LNCaP clone FGC (cell line): ENCODE measurements around the gene KRT86.

Experiments
- DNase-seq: peaks from one replicate; pipeline ENCODE4 v3.0.0-alpha.2; 2011; ENCODE audit warnings: low read depth
- H3K4me3 ChIP-seq: 2 replicates; pipeline ENCODE4 v1.5.1; 2011; ENCODE audit warnings: mild to moderate bottlenecking, low read depth, low read length, control low read depth
- TF ChIP-seq, protein P1 (sequence below): IDR thresholded peaks from 2 replicates; pipeline ENCODE4 v1.5.1; 2012; ENCODE audit warnings: mild to moderate bottlenecking; ENCODE audit not compliant: control insufficient read depth, insufficient read depth; ENCODE audit errors: extremely low read depth

KRT86 gene

DNA sequence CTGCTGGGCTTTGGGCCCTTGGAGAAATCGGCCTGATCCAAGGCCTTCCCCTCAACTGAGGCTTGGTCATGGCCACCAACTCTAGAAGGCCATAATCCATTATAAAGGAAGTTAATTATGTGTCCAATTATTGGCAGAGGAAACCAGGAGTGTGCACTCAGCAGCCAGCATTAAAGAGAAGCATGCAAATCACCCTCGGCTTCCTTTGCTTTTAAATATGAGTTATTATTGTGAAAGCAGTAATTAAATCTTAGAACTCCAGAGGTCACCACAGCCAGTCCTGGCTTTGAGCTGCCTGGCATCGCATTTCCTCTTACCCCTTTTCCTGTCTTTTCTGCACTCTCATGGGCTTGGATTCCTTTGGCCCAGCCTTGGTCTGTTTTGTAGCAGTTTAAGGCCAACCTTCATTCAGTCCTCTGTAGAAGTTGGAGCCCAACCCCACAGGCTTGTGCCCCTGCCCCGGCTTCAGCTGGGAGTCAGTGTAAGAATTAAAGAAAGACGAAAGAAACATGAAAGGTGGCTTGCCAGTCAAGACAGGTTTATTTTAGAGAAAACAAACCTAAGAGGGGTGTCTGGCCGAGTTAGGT lies 14.7 kb upstream of the KRT86 start:
- no peak for DNase-seq
- H3K4me3 ChIP-seq: no peak overlapping the region
- TF ChIP-seq, protein P1, sequence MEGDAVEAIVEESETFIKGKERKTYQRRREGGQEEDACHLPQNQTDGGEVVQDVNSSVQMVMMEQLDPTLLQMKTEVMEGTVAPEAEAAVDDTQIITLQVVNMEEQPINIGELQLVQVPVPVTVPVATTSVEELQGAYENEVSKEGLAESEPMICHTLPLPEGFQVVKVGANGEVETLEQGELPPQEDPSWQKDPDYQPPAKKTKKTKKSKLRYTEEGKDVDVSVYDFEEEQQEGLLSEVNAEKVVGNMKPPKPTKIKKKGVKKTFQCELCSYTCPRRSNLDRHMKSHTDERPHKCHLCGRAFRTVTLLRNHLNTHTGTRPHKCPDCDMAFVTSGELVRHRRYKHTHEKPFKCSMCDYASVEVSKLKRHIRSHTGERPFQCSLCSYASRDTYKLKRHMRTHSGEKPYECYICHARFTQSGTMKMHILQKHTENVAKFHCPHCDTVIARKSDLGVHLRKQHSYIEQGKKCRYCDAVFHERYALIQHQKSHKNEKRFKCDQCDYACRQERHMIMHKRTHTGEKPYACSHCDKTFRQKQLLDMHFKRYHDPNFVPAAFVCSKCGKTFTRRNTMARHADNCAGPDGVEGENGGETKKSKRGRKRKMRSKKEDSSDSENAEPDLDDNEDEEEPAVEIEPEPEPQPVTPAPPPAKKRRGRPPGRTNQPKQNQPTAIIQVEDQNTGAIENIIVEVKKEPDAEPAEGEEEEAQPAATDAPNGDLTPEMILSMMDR: no peak

- DNase-seq: no peak
- TF ChIP-seq, protein P1: no peak
Observed at GRCh38 chr12:52260361-52261207, 13.9 kb upstream of the KRT86 start.

DNA sequence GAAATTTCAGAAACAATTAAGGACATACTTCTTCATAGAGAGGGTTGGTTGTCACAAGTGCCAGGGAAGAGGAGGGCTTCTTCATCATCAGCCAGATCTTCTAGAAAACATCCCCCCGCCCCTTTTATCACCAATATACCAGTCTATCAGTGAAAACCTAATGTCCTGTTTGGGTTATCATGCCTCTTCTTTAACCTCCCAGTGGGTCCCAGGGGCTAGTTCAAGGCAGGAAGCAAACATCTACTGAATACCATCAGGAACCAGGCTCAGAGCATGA lies 13.3 kb upstream of the KRT86 start:
- no peak overlapping the region for H3K4me3 ChIP-seq
- TF ChIP-seq, protein P1: no peak
- DNase-seq: no peak

More at GRCh38 chr12:52260361-52261207, 13.9 kb upstream of the KRT86 start:
- no peak overlapping the region for H3K4me3 ChIP-seq

DNA sequence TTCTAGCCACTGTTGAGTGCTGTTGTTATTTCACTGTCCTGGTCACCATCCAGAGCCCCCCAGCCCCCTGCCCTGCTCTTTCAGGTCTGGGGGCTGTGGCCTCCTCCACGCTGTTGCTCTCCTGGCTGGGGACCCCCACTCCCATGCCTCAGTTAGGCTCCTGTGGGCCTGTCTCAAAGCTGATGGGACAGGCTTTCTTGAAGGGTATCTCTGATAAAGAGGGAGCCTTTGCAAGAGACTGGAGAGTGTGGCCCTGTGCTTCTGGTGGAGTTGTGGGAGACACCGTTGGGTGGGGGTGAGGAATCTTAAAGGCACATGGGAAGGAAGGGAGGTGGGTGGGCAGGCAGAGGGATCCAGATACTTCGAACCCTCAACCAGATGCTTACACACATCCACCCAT lies 12.2 kb upstream of the KRT86 start:
- TF ChIP-seq, protein P1: no peak
- DNase-seq: no peak
- no peak overlapping the region for H3K4me3 ChIP-seq

DNA sequence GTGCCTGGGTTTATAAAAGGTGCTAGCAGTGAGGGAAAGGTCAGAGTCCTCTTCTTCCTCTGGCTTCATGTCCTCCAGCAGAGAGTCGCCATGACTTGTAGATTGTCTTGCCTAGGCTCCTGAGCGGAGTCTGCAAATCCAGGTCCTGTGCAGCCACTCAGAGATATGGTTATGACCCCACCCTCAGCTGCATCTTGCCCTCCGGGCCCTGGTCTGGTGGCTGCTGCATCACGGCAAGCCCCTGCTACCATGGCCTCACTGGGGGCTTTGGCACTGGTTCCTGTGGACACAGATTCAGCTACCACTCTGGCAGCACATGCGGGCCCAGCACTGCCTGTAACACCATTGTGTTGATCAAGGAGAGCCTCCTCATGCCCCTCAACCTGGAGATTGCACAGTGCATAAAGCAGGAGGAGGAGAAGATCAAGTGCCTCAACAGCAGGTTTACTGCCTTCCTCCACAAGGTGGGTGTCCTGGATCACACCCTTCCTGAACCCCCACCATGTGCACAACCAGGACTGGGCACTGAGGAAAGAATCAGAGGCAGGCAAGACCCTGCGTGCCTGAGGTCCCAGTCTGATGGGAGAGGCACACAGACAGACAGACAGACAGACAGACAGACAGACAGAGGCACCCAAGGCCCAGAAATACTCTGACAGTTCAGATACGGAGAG lies 10.5 kb upstream of the KRT86 start:
- H3K4me3 ChIP-seq: no peak overlapping the region
- DNase-seq: no peak
- TF ChIP-seq, protein P1: no peak

GRCh38 chr12:52264435-52264825 lies 10.0 kb upstream of the KRT86 start:
- TF ChIP-seq, protein P1: no peak
- H3K4me3 ChIP-seq: no peak overlapping the region
- no peak for DNase-seq
